Thyroid gland (tissue), 4 donors: ENCODE results near the gene DIO1. TPM values are rescaled to one million over a fixed set of nuclear protein-coding genes. Genes with fewer than 3 reads are reported as not detected.

Experiments used
- DNase-seq, 2 donors: peaks; one replicate each; pipeline ENCODE4 v3.0.0-alpha.2; 2019
- H3K27ac ChIP-seq, 3 donors: fragments of 200-600 bp; sonication (generic); 1 replicate in 2 of 3; 2 replicates in 1 of 3; pipeline ENCODE4 v1.5.1; 2016 to 2019; ENCODE audit warnings: mild to moderate bottlenecking in 1 of 3, moderate library complexity in 1 of 3
- H3K27me3 ChIP-seq: fragments of 200-600 bp; sonication (generic); one replicate; pipeline ENCODE4 v1.5.1; 2019
- H3K36me3 ChIP-seq, 2 donors: fragments of 200-600 bp; sonication (generic); one replicate each; pipeline ENCODE4 v1.5.1; 2016 to 2019
- H3K4me1 ChIP-seq, 2 donors: fragments of 200-600 bp; sonication (generic); one replicate each; pipeline ENCODE4 v1.5.1; 2017 to 2019
- H3K4me3 ChIP-seq, 3 donors: fragments of 200-600 bp; sonication (generic); replicated peaks in 1 of 3; 1 replicate in 2 of 3; 2 replicates in 1 of 3; pipeline ENCODE4 v1.5.1; 2016; ENCODE audit warnings: mild to moderate bottlenecking in 1 of 3
- H3K9me3 ChIP-seq: fragments of 200-600 bp; sonication (generic); one replicate; pipeline ENCODE4 v1.5.1; 2017
- POLR2A ChIP-seq, 2 donors: fragments of 450-650 bp; IDR thresholded peaks; one replicate each; pipeline ENCODE4 v1.6.1; 2017; ENCODE audit warnings: antibody characterized with exemption in 2 of 2, mild to moderate bottlenecking in 2 of 2, moderate library complexity in 1 of 2
- WGBS, 2 donors: methylation state at CpG; one replicate each; pipeline ENCODE4 v1.1.5; 2017; 5-methylcytosine and 5-hydroxymethylcytosine counted together
- intact Hi-C: fragments of 100-400 bp; cut with DNase I; formaldehyde crosslinking; loops from one replicate; pipeline ENCODE4 v1.15.1; 2023
- total RNA-seq, 4 donors: library from RNA; depleted of rRNA; stranded (reverse); fragments of >200 nt; gene quantifications; one replicate each; pipeline ENCODE4 v1.2.3, GENCODE V29; 2016
- TF ChIP-seq, protein P1 (sequence below), 6 experiments: fragments of 200-600 bp in 3 of 6; fragments of 450-650 bp in 3 of 6; sonication (generic) in 3 of 6; IDR thresholded peaks; one replicate each; pipeline ENCODE4 v1.5.1; 2016 to 2019; ENCODE audit warnings: antibody characterized with exemption in 6 of 6, mild to moderate bottlenecking in 2 of 6, inconsistent platforms in 1 of 6, moderate library complexity in 1 of 6

The DIO1 gene
- total RNA-seq, 4 donors from 2014 or later = 219 to 492 (median 343) TPM

DNA sequence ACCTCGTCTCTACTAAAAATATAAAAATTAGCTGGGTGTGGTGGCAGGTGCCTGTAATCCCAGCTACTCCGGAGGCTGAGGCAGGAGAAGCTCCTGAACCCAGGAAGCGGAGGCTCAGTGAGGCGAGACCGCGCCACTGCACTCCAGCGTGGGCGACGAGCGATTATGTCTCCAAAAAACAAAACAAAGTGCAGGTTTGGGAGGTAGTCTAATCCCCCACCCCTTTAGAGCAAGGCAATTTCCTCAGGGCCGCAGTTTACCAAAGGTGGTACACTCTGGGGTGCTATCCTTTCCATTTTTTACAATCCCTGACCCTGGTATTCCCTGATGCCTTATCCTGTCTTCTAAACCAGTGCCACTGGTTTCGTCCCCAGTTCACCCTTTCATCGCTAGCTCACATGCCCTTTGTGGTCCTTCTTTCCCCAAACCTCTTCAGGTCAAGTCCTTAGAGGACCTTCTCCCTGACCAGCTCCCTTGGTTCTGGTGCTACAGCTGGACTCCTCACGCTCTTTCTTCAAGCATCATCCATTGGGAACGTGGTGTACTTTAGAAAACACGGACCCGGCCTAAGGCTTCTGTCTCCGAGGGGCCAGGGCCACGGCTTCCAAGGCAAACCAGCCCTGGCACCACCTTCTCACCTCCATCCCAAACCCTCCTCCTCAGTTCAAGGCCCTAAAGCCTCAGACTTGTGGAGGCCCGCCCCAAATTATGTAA, 50.6 kb downstream of the DIO1 start:
- no peaks in the 10 kb centered on the region for H3K27me3 ChIP-seq
- H3K36me3 ChIP-seq = no peaks in the 10 kb centered on the region
- peaks cover 25 to 45% of the 10 kb centered on the region in 2 donors for H3K4me1 ChIP-seq
- no peaks in the 10 kb centered on the region for H3K9me3 ChIP-seq
- TF ChIP-seq, protein P1, sequence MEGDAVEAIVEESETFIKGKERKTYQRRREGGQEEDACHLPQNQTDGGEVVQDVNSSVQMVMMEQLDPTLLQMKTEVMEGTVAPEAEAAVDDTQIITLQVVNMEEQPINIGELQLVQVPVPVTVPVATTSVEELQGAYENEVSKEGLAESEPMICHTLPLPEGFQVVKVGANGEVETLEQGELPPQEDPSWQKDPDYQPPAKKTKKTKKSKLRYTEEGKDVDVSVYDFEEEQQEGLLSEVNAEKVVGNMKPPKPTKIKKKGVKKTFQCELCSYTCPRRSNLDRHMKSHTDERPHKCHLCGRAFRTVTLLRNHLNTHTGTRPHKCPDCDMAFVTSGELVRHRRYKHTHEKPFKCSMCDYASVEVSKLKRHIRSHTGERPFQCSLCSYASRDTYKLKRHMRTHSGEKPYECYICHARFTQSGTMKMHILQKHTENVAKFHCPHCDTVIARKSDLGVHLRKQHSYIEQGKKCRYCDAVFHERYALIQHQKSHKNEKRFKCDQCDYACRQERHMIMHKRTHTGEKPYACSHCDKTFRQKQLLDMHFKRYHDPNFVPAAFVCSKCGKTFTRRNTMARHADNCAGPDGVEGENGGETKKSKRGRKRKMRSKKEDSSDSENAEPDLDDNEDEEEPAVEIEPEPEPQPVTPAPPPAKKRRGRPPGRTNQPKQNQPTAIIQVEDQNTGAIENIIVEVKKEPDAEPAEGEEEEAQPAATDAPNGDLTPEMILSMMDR (IDR thresholded peaks at IDR 0.05) = no peak
- TF ChIP-seq POLR2A (IDR thresholded peaks at IDR 0.05) = no peak
- 49 to 50% methylated on average over 20 of the region's 20 CpGs for WGBS, 2 donors
- DNase-seq = peak in 1 of 2 donors; percentile 29
- intact Hi-C loops = loop anchor here (5.0 kb wide), 1 partner anchor 108 kb away; the partner anchor contains the start of genes TCEANC2 and TMEM59
- H3K4me3 ChIP-seq = peak overlapping the region; percentile 61 to 80 (median 76)
- peak overlapping the region; percentile 68 to 85 (median 71) for H3K27ac ChIP-seq

DNA sequence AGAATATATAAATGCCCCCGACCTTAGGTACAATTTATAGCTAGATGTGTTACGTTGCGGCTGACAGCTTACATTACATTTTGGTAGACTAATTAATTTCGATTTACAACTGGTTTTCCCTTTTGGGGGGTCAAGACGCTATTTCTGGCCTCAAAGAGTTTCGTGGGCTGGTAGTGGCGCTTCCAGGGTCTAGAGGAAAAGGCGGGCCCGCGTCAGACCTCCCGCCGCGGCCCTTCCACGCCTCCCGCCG, 51.1 kb downstream of the DIO1 start:
- Histone ChIP-seq H3K36me3 (no peaks in the 10 kb centered on the region), H3K4me3 (peak overlapping the region; percentile 61 to 80 (median 76)), H3K27ac (peak overlapping the region; percentile 68 to 85 (median 71)), H3K27me3 (no peaks in the 10 kb centered on the region), H3K4me1 (peaks cover 24 to 45% of the 10 kb centered on the region in 2 donors), H3K9me3 (no peaks in the 10 kb centered on the region)
- WGBS, 2 donors = 0 to 1% methylated on average over 16 of the region's 16 CpGs
- intact Hi-C loops = loop anchor here (5.0 kb wide), 1 partner anchor 107 kb away; the partner anchor contains the start of genes TCEANC2 and TMEM59
- TF ChIP-seq, protein P1 (IDR thresholded peaks at IDR 0.05) = no peak
- TF ChIP-seq POLR2A (IDR thresholded peaks at IDR 0.05) = no peak
- DNase-seq = no peak

DNA sequence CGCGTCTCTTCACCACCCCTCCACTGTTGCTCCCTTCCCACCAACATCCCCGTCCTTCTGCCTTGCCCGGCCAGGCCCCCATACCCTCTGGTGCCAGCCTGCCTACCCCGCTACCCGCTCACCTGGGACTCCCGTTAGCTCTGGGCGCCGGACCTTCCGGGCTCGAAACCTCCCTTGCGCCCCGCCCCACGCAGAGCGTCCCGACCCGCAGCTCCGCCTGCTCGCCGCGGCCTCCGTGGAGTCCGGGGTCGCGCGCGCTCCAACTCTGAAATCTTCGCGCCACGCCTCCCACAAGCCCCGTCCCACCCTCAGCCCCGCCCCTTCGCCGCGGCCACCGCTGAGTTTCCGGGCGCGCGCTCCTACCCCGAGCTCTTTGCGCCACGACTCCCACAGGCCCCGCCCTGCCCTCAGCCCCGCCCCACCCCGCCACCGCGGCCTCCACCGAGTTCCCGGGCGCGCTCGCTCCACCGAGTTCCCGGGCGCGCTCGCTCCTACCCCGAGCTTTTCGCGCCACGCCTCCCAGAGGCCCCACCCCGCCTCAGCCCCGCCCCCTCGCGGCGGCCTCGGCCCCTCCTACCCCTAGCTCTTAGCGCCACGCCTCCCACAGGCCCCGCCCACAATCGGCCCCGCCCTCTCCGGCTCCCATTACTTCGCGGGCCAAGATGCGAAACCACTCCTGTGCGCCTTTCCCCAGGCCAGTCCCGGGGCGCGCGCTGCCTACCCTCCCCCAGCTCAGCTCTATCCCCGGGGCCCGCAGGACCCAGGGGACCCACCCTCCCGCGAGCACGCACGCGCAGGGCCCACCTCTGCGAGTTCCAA, 51.7 kb downstream of the DIO1 start, which contains the start of gene IFT25:
TSS of gene IFT25 (minus strand) at position 267 of the 819 bp plus-strand sequence. CDS start 5,617 bp downstream, outside the sequence.
- 0 to 1% methylated on average over 10 to 33 of the region's 90 CpGs for WGBS, 2 donors
- no peaks in the 10 kb centered on the region for H3K9me3 ChIP-seq
- H3K4me1 ChIP-seq = peaks cover 22 to 45% of the 10 kb centered on the region in 2 donors
- no peaks in the 10 kb centered on the region for H3K36me3 ChIP-seq
- DNase-seq = peak; percentile 97
- H3K27ac ChIP-seq = peak within 1 kb of the TSS; percentile 68 to 87 (median 85)
- intact Hi-C loops = loop anchor here (2.0 to 5.0 kb wide), 2 partner anchors 57 to 107 kb away; partner anchors contain the start of genes TCEANC2, TMEM59 and YIPF1
- H3K4me3 ChIP-seq = peak within 1 kb of the TSS; percentile 61 to 87 (median 76)
- H3K27me3 ChIP-seq = no peaks in the 10 kb centered on the region
- TF ChIP-seq POLR2A (IDR thresholded peaks at IDR 0.05) = peak in 1 of 2 donors; percentile 84
- TF ChIP-seq, protein P1 (IDR thresholded peaks at IDR 0.05) = no peak

DNA sequence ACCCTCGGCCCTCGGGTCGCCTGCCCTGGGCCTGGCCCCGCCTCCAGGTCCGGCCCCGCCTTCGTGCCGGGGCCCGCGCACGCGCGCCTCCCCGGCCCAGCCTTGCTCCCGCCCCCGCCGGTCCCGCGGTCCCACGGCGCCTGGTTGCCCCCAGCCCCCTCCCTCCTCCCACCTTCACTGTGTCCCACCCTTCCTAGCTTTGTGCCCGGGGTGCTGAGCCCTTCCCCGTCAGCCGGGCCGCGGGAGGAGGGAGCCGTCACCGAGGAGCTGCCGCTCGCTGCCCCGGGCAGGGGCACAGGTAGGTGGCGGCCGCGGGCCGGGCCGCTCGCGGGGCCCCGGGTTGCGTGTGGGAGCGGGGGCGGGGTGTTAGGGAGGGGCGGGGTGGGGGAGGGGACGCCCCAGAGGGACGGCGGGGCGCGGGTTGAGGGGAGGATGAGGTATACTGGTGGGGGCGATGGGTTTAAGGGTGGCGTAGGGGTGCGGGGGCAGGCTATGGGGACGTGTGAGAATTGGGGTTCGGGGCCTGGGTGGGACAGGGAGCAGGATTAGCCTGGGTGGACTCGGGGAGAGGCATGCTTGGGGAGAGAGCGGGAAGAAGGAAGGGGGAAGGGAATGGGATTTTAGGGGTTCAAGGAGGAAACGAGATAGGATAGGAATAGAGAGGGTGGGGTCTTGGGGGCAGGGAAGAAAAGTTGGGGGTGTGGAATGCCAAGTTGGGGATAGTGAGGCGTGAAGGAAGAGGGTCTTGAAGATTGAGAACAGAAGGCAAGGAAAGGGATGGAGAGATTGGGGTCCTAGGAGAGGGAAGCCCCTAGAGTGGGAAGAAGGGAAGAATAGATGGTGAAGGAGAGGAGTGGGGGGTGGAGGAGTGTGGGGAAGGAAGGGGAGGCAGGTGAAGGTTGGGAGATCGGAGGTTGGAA, 52.5 kb downstream of the DIO1 start, which contains the start of gene LRRC42:
TSS of gene LRRC42 (plus strand) at position 99 of the 920 bp plus-strand sequence. CDS start 5,650 bp downstream, outside the sequence.
- H3K9me3 ChIP-seq = no peaks in the 10 kb centered on the region
- intact Hi-C loops = loop anchor here (2.0 to 5.0 kb wide), 2 partner anchors 58 to 106 kb away; partner anchors contain the start of genes TCEANC2, TMEM59 and YIPF1
- H3K36me3 ChIP-seq = no peaks in the 10 kb centered on the region
- H3K27me3 ChIP-seq = no peaks in the 10 kb centered on the region
- DNase-seq = no peak
- peak within 1 kb of the TSS; percentile 68 to 87 (median 85) for H3K27ac ChIP-seq
- TF ChIP-seq, protein P1 (IDR thresholded peaks at IDR 0.05) = peak in 2 of 6 experiments; percentile 19 to 50
- TF ChIP-seq POLR2A (IDR thresholded peaks at IDR 0.05) = peak in 1 of 2 donors; percentile 47
- H3K4me3 ChIP-seq = peak within 1 kb of the TSS; percentile 61 to 87 (median 76)
- whole genome bisulfite sequencing, 2 donors = 2 to 3% methylated on average over 15 to 24 of the region's 58 CpGs
- peaks cover 22 to 45% of the 10 kb centered on the region in 2 donors for H3K4me1 ChIP-seq
